ENCODE results near the gene PHLDA3.

The PHLDA3 gene

DNA sequence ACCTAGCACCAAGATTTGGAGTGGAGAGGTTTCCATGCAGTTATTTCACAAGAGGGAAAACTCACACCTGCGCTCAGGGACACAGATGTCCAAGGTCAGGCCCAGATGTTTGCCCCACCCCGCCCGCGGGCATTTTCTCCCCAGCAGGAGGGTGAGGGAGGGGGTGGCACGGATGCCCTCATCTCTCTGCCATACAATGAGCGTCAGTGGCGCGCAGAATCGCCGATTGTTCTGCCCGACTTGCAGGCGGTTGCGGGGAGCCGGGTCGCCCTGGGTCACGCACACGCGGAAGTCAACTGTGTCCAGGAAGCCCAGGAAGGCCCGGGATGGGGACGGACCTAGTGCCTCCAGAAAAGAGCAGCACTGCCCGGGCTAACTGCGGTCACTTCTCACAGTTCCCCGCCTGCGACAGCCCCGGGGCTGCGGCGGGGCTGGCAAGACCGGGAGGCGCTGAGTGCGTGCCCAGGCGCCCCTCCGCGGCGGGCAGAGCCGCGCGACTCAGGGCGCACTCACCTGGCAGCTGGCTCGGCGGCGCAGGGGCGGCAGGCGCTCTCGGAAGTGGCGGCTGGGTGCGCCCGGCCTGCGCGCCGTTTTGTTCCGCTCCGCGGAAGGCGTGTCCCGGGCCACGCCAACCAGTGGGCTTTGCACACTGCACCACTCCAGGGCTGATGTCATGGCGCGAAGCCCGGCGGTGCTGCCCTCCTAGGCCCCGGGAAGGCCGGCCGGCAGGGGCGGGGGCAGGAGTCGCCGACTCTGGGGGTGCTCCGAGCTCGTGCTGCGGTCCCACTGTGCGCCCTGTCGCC, 37.8 kb upstream of the PHLDA3 start, which contains the start of gene CSRP1:
Gene CSRP1, minus strand, starts transcription at position 567 of the 803 bp plus-strand sequence. CDS start 10,820 bp downstream, outside the sequence.
- no peak for TF ChIP-seq CTCF (IDR thresholded peaks at IDR 0.05; ENCODE audit: low read depth, low read length)
- H3K4me3 ChIP-seq (ENCODE audit: low read depth, low read length) = peak within 1 kb of the TSS; percentile 89

DNA sequence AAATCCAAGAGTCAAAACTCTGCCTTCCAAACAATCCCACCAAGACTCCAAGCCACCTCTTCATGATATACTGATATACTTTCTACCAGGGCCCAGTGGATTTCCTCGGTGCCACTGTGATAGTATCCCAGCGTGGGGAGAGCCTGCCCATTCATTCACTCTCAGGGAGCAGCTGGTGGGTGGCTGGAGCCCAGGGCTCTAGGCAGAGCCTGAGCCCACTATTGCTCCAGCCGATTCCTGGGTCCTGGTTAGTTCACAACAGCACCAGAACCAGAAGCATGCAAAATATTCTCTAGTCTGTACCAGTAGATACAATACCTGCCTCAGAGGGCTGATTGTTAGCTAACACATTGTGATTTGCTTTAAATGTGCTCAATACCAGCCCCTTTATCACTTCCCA, 37.1 kb upstream of the PHLDA3 start:
- TF ChIP-seq CTCF (IDR thresholded peaks at IDR 0.05; ENCODE audit: low read depth, low read length) = no peak
- H3K4me3 ChIP-seq (ENCODE audit: low read depth, low read length) = peak overlapping the region; percentile 89

DNA sequence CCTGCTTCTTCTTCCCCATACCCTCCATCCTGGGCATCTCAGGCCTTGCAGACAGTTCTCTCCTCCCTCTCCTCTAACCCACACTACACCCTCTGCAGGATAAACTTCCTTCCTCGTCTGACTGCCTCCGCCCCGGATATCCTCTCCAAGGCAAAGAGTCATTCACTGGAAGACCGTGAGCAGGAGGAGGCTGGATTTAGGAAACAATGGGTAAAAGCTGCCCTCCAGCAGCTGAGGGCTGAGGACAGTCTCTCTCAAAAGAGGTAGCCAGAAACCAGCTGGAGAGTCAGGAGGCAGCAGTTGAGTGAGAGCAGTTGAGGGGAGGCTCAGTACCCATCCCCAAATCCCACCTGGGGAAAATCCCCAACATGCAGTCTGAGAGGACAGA, 36.5 kb upstream of the PHLDA3 start:
- peak overlapping the region; percentile 89 for H3K4me3 ChIP-seq (ENCODE audit: low read depth, low read length)
- no peak for TF ChIP-seq CTCF (IDR thresholded peaks at IDR 0.05; ENCODE audit: low read depth, low read length)

GRCh38 chr1:201504799-201505502, 36.0 kb upstream of the PHLDA3 start:
- H3K4me3 ChIP-seq (ENCODE audit: low read depth, low read length) = peak overlapping the region; percentile 89
- no peak for TF ChIP-seq CTCF (IDR thresholded peaks at IDR 0.05; ENCODE audit: low read depth, low read length)

DNA sequence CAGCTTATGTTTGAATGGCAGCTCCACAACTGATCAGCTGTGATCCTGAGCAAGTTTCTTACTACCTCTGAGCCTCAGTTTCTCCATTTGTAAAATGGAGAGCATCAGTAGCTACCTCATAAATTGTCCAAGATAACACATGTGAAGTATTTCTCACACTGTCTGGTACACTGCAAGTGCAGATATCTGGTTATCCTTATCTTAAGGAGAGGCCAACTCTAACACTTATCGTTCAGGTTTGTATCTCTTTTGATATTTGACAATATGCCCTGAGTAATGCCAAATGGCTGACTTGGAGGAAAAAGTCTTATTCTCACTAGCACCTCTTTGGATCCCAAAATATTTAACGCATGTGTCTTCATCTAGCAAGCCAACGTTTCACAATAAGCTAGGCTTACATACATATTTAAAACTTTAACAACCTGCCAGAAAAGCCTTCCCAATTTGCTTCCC, 35.2 kb upstream of the PHLDA3 start:
- TF ChIP-seq CTCF (IDR thresholded peaks at IDR 0.05; ENCODE audit: low read depth, low read length) = no peak

DNA sequence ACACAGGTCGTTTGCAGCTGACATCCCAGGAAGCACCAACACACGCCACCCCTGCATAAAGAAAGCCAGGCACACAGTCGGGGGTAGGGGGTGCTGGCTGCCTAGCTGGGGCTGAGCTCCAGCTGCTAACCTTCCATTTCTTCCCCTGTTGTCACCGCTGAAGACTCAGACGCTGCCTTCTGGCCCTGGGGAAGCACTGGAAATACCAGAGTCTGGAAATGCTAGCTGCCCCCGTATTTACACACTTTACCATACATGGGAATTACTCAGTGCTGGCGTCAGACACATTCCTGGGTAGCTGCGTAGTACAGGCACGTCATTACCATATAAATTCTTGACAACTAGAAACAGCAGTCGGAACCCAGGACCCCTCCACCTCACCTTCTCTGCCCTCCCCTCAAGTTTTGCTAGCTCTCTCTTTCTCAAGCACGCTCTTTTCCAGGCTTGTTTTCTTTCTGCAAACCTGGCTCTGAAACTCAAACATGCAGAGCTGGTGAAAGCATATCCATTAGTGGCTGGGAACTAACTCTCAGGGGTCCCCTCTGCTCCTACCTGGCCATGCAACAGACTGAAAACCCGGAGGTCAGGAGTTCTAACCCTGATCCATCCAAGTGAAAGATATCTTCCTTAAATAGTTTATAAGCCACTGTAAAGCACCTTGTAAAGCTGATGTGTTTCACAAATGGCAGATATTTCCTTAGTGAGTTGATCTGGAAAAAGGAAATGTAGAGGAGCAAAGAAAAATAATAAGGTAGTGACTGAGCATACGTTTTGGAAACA, 34.6 kb upstream of the PHLDA3 start:
- peak overlapping the region; percentile 89 for H3K4me3 ChIP-seq (ENCODE audit: low read depth, low read length)

More for the DNA sequence above, 35.2 kb upstream of the PHLDA3 start:
- peak overlapping the region; percentile 89 for H3K4me3 ChIP-seq (ENCODE audit: low read depth, low read length)

More for the DNA sequence above, 34.6 kb upstream of the PHLDA3 start:
- TF ChIP-seq CTCF (IDR thresholded peaks at IDR 0.05; ENCODE audit: low read depth, low read length) = no peak

Measured in WI38 (cell line).